Ovary (tissue), 9 donors: Measurements from ENCODE around the gene LSMEM2. TPM values are rescaled to one million over a fixed set of nuclear protein-coding genes. Genes with fewer than 3 reads are reported as not detected.

ENCODE experiments used
- DNase-seq, 5 donors: peaks; one replicate each; pipeline ENCODE4 v3.0.0-alpha.2; 2019 to 2020
- H3K27ac ChIP-seq, 2 donors: fragments of 200-600 bp; one replicate each; pipeline versions ENCODE4 v1.5.1 to v1.8.0; 2019 to 2022
- H3K27me3 ChIP-seq: fragments of 200-600 bp; one replicate; pipeline ENCODE4 v1.8.0; 2022
- H3K36me3 ChIP-seq: fragments of 200-600 bp; sonication (generic); one replicate; pipeline ENCODE4 v1.5.1; 2019
- H3K4me1 ChIP-seq: one replicate; pipeline ENCODE4 v1.8.1; 2013; ENCODE audit warnings: mild to moderate bottlenecking, moderate library complexity; ENCODE audit not compliant: insufficient read depth
- H3K4me3 ChIP-seq: fragments of 200-600 bp; sonication (generic); one replicate; pipeline ENCODE4 v1.5.1; 2017
- H3K9me3 ChIP-seq, 2 donors: fragments of 200-600 bp in 1 of 2; sonication (generic) in 1 of 2; one replicate each; pipeline versions ENCODE4 v1.5.1 to v1.8.1; 2013 to 2019; ENCODE audit warnings: mild to moderate bottlenecking in 1 of 2, moderate library complexity in 1 of 2
- CTCF ChIP-seq, 3 donors: fragments of 450-650 bp in 2 of 3; fragments of 200-600 bp in 1 of 3; IDR thresholded peaks; one replicate each; pipeline versions ENCODE4 v1.5.1 to v1.8.0; 2016 to 2022; ENCODE audit warnings: antibody characterized with exemption in 3 of 3, mild to moderate bottlenecking in 1 of 3
- EP300 ChIP-seq: sonication (generic); formaldehyde crosslinking; IDR thresholded peaks from one replicate; pipeline ENCODE4 v1.6.1; 2017; ENCODE audit warnings: antibody characterized with exemption
- POLR2A ChIP-seq: fragments of 450-650 bp; IDR thresholded peaks from one replicate; pipeline ENCODE4 v1.6.1; 2017; ENCODE audit warnings: antibody characterized with exemption, mild to moderate bottlenecking, moderate library complexity
- WGBS, 3 donors: extraction: QIAGEN DNeasy Blood & Tissue Kit in 1 of 3; methylation state at CpG; one replicate each; pipeline versions ENCODE4 v1.1.5 to v1.1.7; 2013 to 2017; 5-methylcytosine and 5-hydroxymethylcytosine counted together
- intact Hi-C, 4 donors: fragments of 100-400 bp; cut with DNase I; formaldehyde crosslinking; loops; one replicate each; pipeline versions ENCODE4 v1.11.0 to v1.15.1; 2022 to 2023
- polyA plus RNA-seq, 2 donors: library from polyadenylated mRNA; stranded (reverse); fragments of 200-250 nt in 1 of 2; fragments of 350-450 nt in 1 of 2; fragmentation: Illumina TruSeq in 1 of 2; extraction: RNeasy Lipid Tissue Mini Kit (QIAGEN cat#74804) in 1 of 2; gene quantifications; one replicate each; pipeline ENCODE4 v1.2.3, GENCODE V29; 2013 to 2014
- total RNA-seq, 7 donors: library from RNA; depleted of rRNA in 2 of 7; stranded (reverse); fragments of >200 nt in 2 of 7; fragmentation: NEBNext Ultra II Directional in 3 of 7; extraction: Animal tissue kit (Norgen Biotek cat#: 25700) in 3 of 7; gene quantifications; one replicate each; pipeline versions ENCODE4 v1.1.0 to v1.2.4, GENCODE V29; 2016 to 2023
- donor health status: DM: no; HTN: no; CAD: no; lungs with moderate emphysema.
- donor health status: DM: no; HTN: no; CAD: no.
- donor health status: Bipolar disorder and iron deficiency.
- donor health status: DM: yes; HTN: yes; CAD: no.
- donor health status: DM: no; HTN: no; CAD: no.
- donor health status: DM: yes; HTN: yes; CAD: no.

Gene LSMEM2
- total and polyA plus RNA-seq, 9 donors: 0.42 to 1.4 (median 0.76) TPM; not detected in 2

GRCh38 chr3:50298836-50299637, 20.1 kb downstream of the LSMEM2 start, which contains the start of the genes HYAL3 and NAA80:
Gene HYAL3, minus strand, starts transcription at chr3:50299405. Its CDS starts 3,803 bp downstream, at chr3:50295602.
Gene NAA80, minus strand, starts transcription at chr3:50299405. Its CDS starts 1,942 bp downstream, at chr3:50297463.
- H3K27me3 ChIP-seq: no peaks in the 10 kb centered on the region
- H3K4me3 ChIP-seq: peak within 1 kb of the TSS; percentile 63
- H3K9me3 ChIP-seq: no peaks in the 10 kb centered on the region
- H3K36me3 ChIP-seq: no peaks in the 10 kb centered on the region
- intact Hi-C loops: no loop called here
- peak in 2 of 3 donors; percentile 55 to 67 for TF ChIP-seq CTCF (IDR thresholded peaks at IDR 0.05)
- TF ChIP-seq EP300: peak; percentile 59
- TF ChIP-seq POLR2A: peak; percentile 95
- peak; percentile 99 to 100 (median 99) for DNase-seq
- H3K4me1 ChIP-seq: peaks cover 13% of the 10 kb centered on the region
- H3K27ac ChIP-seq: peak within 1 kb of the TSS; percentile 52 to 81
- WGBS, 3 donors: 0% methylated on average over 56 to 61 of the region's 61 CpGs

GRCh38 chr3:50299638-50299928, 20.7 kb downstream of the LSMEM2 start:
- H3K9me3 ChIP-seq: no peaks in the 10 kb centered on the region
- TF ChIP-seq POLR2A: peak; percentile 19
- no peak for TF ChIP-seq EP300
- TF ChIP-seq CTCF (IDR thresholded peaks at IDR 0.05): no peak
- H3K27ac ChIP-seq: peak overlapping the region; percentile 9 to 68
- no peaks in the 10 kb centered on the region for H3K27me3 ChIP-seq
- no peak for DNase-seq
- peaks cover 13% of the 10 kb centered on the region for H3K4me1 ChIP-seq
- 0 to 2% (median 1%) methylated on average over 12 of the region's 12 CpGs for WGBS, 3 donors
- H3K4me3 ChIP-seq: peak overlapping the region; percentile 37
- H3K36me3 ChIP-seq: no peaks in the 10 kb centered on the region
- intact Hi-C loops: no loop called here

GRCh38 chr3:50299929-50300680, 21.2 kb downstream of the LSMEM2 start:
- peak overlapping the region; percentile 9 to 68 for H3K27ac ChIP-seq
- peak overlapping the region; percentile 37 for H3K4me3 ChIP-seq
- DNase-seq: peak in 2 of 5 donors; percentile 56 to 62
- H3K36me3 ChIP-seq: no peaks in the 10 kb centered on the region
- intact Hi-C loops: no loop called here
- no peaks in the 10 kb centered on the region for H3K27me3 ChIP-seq
- 49 to 53% (median 52%) methylated on average over 12 of the region's 12 CpGs for WGBS, 3 donors
- H3K4me1 ChIP-seq: peaks cover 13% of the 10 kb centered on the region
- no peaks in the 10 kb centered on the region for H3K9me3 ChIP-seq
- TF ChIP-seq POLR2A: no peak
- TF ChIP-seq EP300: no peak
- no peak for TF ChIP-seq CTCF (IDR thresholded peaks at IDR 0.05)

- no peaks in the 10 kb centered on the region for H3K9me3 ChIP-seq
- peaks cover 13% of the 10 kb centered on the region for H3K4me1 ChIP-seq
- H3K36me3 ChIP-seq: no peaks in the 10 kb centered on the region
- peak overlapping the region; percentile 9 to 68 for H3K27ac ChIP-seq
- TF ChIP-seq CTCF (IDR thresholded peaks at IDR 0.05) (no peak), POLR2A (no peak), EP300 (no peak)
- H3K27me3 ChIP-seq: no peaks in the 10 kb centered on the region
- 89 to 94% (median 89%) methylated on average over 6 of the region's 6 CpGs for WGBS, 3 donors
- intact Hi-C loops: no loop called here
- no peak for DNase-seq
- H3K4me3 ChIP-seq: no peak overlapping the region
These were observed 21.9 kb downstream of the LSMEM2 start for GRCh38 chr3:50300681-50301254.
